Calu3 (cell line): ENCODE results near the gene FOXD2. TPM values are rescaled to one million over a fixed set of nuclear protein-coding genes. Genes with fewer than 3 reads are reported as not detected.

ENCODE experiments used
- BruUV-seq: library from RNA; stranded (reverse); fragments of 400-500 nt; replicated peaks from 2 replicates; lab custom pipeline; 2021; lab: Mats Ljungman, UMichigan
- CTCF ChIA-PET: fragments of 300-600 bp; sonication (Branson Sonifier 250); formaldehyde crosslinking; loops from one replicate; lab custom pipeline; 2022; ENCODE audit warnings: antibody characterized with exemption; lab: Charles Lee
- DNase-seq: peaks from one replicate; pipeline ENCODE4 v3.0.0; 2022
- H3K27ac Mint-ChIP-seq: one replicate; pipeline ENCODE4 v1.8.0; 2022; ENCODE audit warnings: mixed read lengths; ENCODE audit not compliant: unreplicated experiment
- H3K27me3 Mint-ChIP-seq: one replicate; pipeline ENCODE4 v1.8.0; 2022; ENCODE audit warnings: mixed read lengths; ENCODE audit not compliant: unreplicated experiment
- H3K36me3 Mint-ChIP-seq: one replicate; pipeline ENCODE4 v1.8.0; 2022; ENCODE audit warnings: mild to moderate bottlenecking, moderate library complexity, mixed read lengths; ENCODE audit not compliant: insufficient read depth, unreplicated experiment
- H3K4me1 Mint-ChIP-seq: one replicate; pipeline ENCODE4 v1.8.0; 2022; ENCODE audit warnings: mild to moderate bottlenecking, low read depth, mixed read lengths; ENCODE audit not compliant: unreplicated experiment
- H3K4me3 Mint-ChIP-seq: one replicate; pipeline ENCODE4 v1.8.0; 2022; ENCODE audit warnings: mild to moderate bottlenecking, low read depth, moderate library complexity, mixed read lengths; ENCODE audit not compliant: unreplicated experiment
- H3K9me3 Mint-ChIP-seq: one replicate; pipeline ENCODE4 v1.8.0; 2022; ENCODE audit warnings: low read depth, mixed read lengths; ENCODE audit not compliant: unreplicated experiment
- CTCF ChIP-seq: fragments of 200-600 bp; IDR thresholded peaks from one replicate; pipeline ENCODE4 v1.8.0; 2022; ENCODE audit warnings: antibody characterized with exemption; ENCODE audit not compliant: unreplicated experiment
- intact Hi-C: fragments of 100-400 bp; cut with micrococcal nuclease; formaldehyde crosslinking; loops from one replicate; pipeline ENCODE4 v1.10.0; 2022; ENCODE audit not compliant: unreplicated experiment
- total RNA-seq: library from RNA; stranded (reverse); gene quantifications from 2 replicates; pipeline ENCODE4 v1.2.3, GENCODE V29; 2022

FOXD2 gene
- total RNA-seq, 1 experiment from 2014 or later, result 0.68 TPM

- CTCF ChIA-PET, result no interaction called here
- no peak for TF ChIP-seq CTCF
- Mint-ChIP-seq H3K4me3 (no peak overlapping the region), H3K9me3 (no peaks in the 10 kb centered on the region), H3K36me3 (no peaks in the 10 kb centered on the region), H3K27me3 (peaks cover 81% of the 10 kb centered on the region), H3K4me1 (no peaks in the 10 kb centered on the region), H3K27ac (no peak overlapping the region)
- no TSS peak for BruUV-seq
- intact Hi-C loops, result no loop called here
- DNase-seq, result no peak
Measured at GRCh38 chr1:47405697-47406096, 32.1 kb upstream of the FOXD2 start.

GRCh38 chr1:47406966-47407365 lies 30.9 kb upstream of the FOXD2 start:
- H3K4me1 Mint-ChIP-seq, result no peaks in the 10 kb centered on the region
- CTCF ChIA-PET, result no interaction called here
- TF ChIP-seq CTCF, result no peak
- peaks cover 76% of the 10 kb centered on the region for H3K27me3 Mint-ChIP-seq
- intact Hi-C loops, result no loop called here
- H3K4me3 Mint-ChIP-seq, result no peak overlapping the region
- no peak overlapping the region for H3K27ac Mint-ChIP-seq
- H3K9me3 Mint-ChIP-seq, result no peaks in the 10 kb centered on the region
- no peaks in the 10 kb centered on the region for H3K36me3 Mint-ChIP-seq
- DNase-seq, result no peak
- no TSS peak for BruUV-seq

- CTCF ChIA-PET, result no interaction called here
Measured at GRCh38 chr1:47407481-47407880, 30.4 kb upstream of the FOXD2 start.

GRCh38 chr1:47409311-47410067 lies 28.4 kb upstream of the FOXD2 start:
- no peak overlapping the region for H3K4me3 Mint-ChIP-seq
- no peaks in the 10 kb centered on the region for H3K4me1 Mint-ChIP-seq

More at GRCh38 chr1:47407481-47407880, 30.4 kb upstream of the FOXD2 start:
- Mint-ChIP-seq H3K9me3 (no peaks in the 10 kb centered on the region), H3K36me3 (no peaks in the 10 kb centered on the region), H3K27ac (no peak overlapping the region), H3K4me1 (no peaks in the 10 kb centered on the region), H3K27me3 (peaks cover 71% of the 10 kb centered on the region), H3K4me3 (no peak overlapping the region)
- intact Hi-C loops, result no loop called here
- no TSS peak for BruUV-seq
- DNase-seq, result no peak
- TF ChIP-seq CTCF, result no peak

More at GRCh38 chr1:47409311-47410067, 28.4 kb upstream of the FOXD2 start:
- intact Hi-C loops, result no loop called here
- Mint-ChIP-seq H3K27ac (no peak overlapping the region), H3K27me3 (peaks cover 62% of the 10 kb centered on the region), H3K36me3 (no peaks in the 10 kb centered on the region), H3K9me3 (no peaks in the 10 kb centered on the region)
- no TSS peak for BruUV-seq
- CTCF ChIA-PET, result no interaction called here
- DNase-seq, result no peak
- TF ChIP-seq CTCF, result no peak
